HepG2 (cell line): ENCODE data around the gene GGT1. TPM values are rescaled to one million over a fixed set of nuclear protein-coding genes. Genes with fewer than 3 reads are reported as not detected.

Experiments
- ATRX ChIP-seq: sonication (generic); formaldehyde crosslinking; IDR thresholded peaks from 2 replicates; pipeline ENCODE4 v1.4.0; 2020; ENCODE audit warnings: missing genetic modification reagents, borderline replicate concordance
- CBX5 ChIP-seq: sonication (generic); formaldehyde crosslinking; IDR thresholded peaks from 2 replicates; pipeline ENCODE4 v1.4.0; 2020; ENCODE audit warnings: missing genetic modification reagents, borderline replicate concordance
- HOXA3 ChIP-seq: sonication (generic); formaldehyde crosslinking; IDR thresholded peaks from 2 replicates; pipeline ENCODE4 v1.5.0; 2020; ENCODE audit warnings: missing genetic modification reagents
- KLF6 ChIP-seq: IDR thresholded peaks from 2 replicates; pipeline ENCODE4 v1.8.0; 2016; ENCODE audit warnings: missing biosample characterization, missing genetic modification reagents
- MXI1 ChIP-seq: IDR thresholded peaks from 3 replicates; pipeline ENCODE4 v1.6.1; 2012; ENCODE audit warnings: low read depth, low read length, inconsistent platforms, borderline replicate concordance
- PRMT3 ChIP-seq: sonication (generic); formaldehyde crosslinking; IDR thresholded peaks from 2 replicates; pipeline ENCODE4 v1.8.1; 2022; ENCODE audit warnings: low read depth, mild to moderate bottlenecking, moderate library complexity, missing genetic modification reagents, borderline replicate concordance
- SAFB2 ChIP-seq: sonication (generic); formaldehyde crosslinking; IDR thresholded peaks from 2 replicates; pipeline ENCODE4 v1.5.1; 2020; ENCODE audit warnings: missing genetic modification reagents, low read depth, mild to moderate bottlenecking, borderline replicate concordance
- SPEN ChIP-seq: sonication (generic); formaldehyde crosslinking; IDR thresholded peaks from 2 replicates; pipeline ENCODE4 v1.5.1; 2020; ENCODE audit warnings: low read depth, mild to moderate bottlenecking, missing genetic modification reagents
- THYN1 ChIP-seq: sonication (generic); formaldehyde crosslinking; IDR thresholded peaks from 2 replicates; pipeline ENCODE4 v1.8.1; 2023; ENCODE audit warnings: low read depth, mild to moderate bottlenecking, moderate library complexity, missing genetic modification reagents, borderline replicate concordance
- ZBTB20 ChIP-seq: sonication (generic); formaldehyde crosslinking; IDR thresholded peaks from 2 replicates; pipeline ENCODE4 v1.8.1; 2023; ENCODE audit warnings: missing genetic modification reagents, low read depth, mild to moderate bottlenecking, borderline replicate concordance
- ZFP36L1 ChIP-seq: sonication (generic); formaldehyde crosslinking; IDR thresholded peaks from 2 replicates; pipeline ENCODE4 v1.8.0; 2022; ENCODE audit warnings: mild to moderate bottlenecking, missing genetic modification reagents, moderate library complexity
- ZFX ChIP-seq: sonication (generic); formaldehyde crosslinking; IDR thresholded peaks from 2 replicates; pipeline ENCODE4 v1.4.0; 2020; ENCODE audit warnings: mild to moderate bottlenecking, low read depth, missing genetic modification reagents, moderate library complexity
- ZFY ChIP-seq: sonication (generic); formaldehyde crosslinking; IDR thresholded peaks from 2 replicates; pipeline ENCODE4 v1.4.0; 2020; ENCODE audit warnings: missing genetic modification reagents
- ZNF138 ChIP-seq: sonication (generic); formaldehyde crosslinking; IDR thresholded peaks from 2 replicates; pipeline ENCODE4 v1.5.0; 2020; ENCODE audit warnings: mild to moderate bottlenecking, low read depth, missing genetic modification reagents
- ZNF451 ChIP-seq: sonication (generic); formaldehyde crosslinking; IDR thresholded peaks from 2 replicates; pipeline ENCODE4 v1.5.0; 2020; ENCODE audit warnings: mild to moderate bottlenecking, missing genetic modification reagents
- ZNF501 ChIP-seq: sonication (generic); formaldehyde crosslinking; IDR thresholded peaks from 2 replicates; pipeline ENCODE4 v1.5.1; 2020; ENCODE audit warnings: mild to moderate bottlenecking, moderate library complexity, missing genetic modification reagents
- ZNF775 ChIP-seq: sonication (generic); formaldehyde crosslinking; IDR thresholded peaks from 2 replicates; pipeline ENCODE4 v1.4.0; 2020; ENCODE audit warnings: missing genetic modification reagents, mild to moderate bottlenecking, moderate library complexity, borderline replicate concordance
- polyA plus RNA-seq, 8 experiments: library from polyadenylated mRNA; depleted of rRNA in 3 of 8; stranded (reverse) in 7 of 8; unstranded in 1 of 8; fragments of >200 nt; fragmentation: Illumina TruSeq in 4 of 8; extraction: Trizol in 4 of 8; gene quantifications; 2 replicates each; pipeline versions ENCODE4 v1.2.1 to v1.2.3, GENCODE V29; 2011 to 2016; ENCODE audit warnings: low read depth in 4 of 8, missing spikeins in 1 of 8, mixed read lengths in 1 of 8; ENCODE audit not compliant: insufficient read depth in 1 of 8
- total RNA-seq, 5 experiments: library from RNA; depleted of rRNA; stranded (reverse); fragments of >200 nt; fragmentation: Illumina TruSeq; extraction: Trizol; gene quantifications; 2 replicates each; pipeline ENCODE4 v1.2.3, GENCODE V29; 2016; ENCODE audit warnings: low read depth in 1 of 5
- TF ChIP-seq, protein P1 (sequence below): sonication (generic); formaldehyde crosslinking; IDR thresholded peaks from 2 replicates; pipeline ENCODE4 v1.4.0; 2020; ENCODE audit warnings: missing genetic modification reagents
- TF ChIP-seq, protein P2 (sequence below): sonication (generic); formaldehyde crosslinking; IDR thresholded peaks from 2 replicates; pipeline ENCODE4 v1.4.0; 2020; ENCODE audit warnings: mild to moderate bottlenecking, missing genetic modification reagents
- TF ChIP-seq, protein P3 (sequence below): sonication (generic); formaldehyde crosslinking; IDR thresholded peaks from 2 replicates; pipeline ENCODE4 v1.5.0; 2020; ENCODE audit warnings: mild to moderate bottlenecking, missing genetic modification reagents
- TF ChIP-seq, protein P4 (sequence below): sonication (generic); formaldehyde crosslinking; IDR thresholded peaks from 2 replicates; pipeline ENCODE4 v1.5.1; 2020; ENCODE audit warnings: missing genetic modification reagents, mild to moderate bottlenecking, borderline replicate concordance
- TF ChIP-seq, protein P5 (sequence below): IDR thresholded peaks from 2 replicates; pipeline ENCODE4 v1.6.1; 2016; ENCODE audit warnings: low read depth, borderline replicate concordance

The GGT1 gene
- total and polyA plus RNA-seq, 2 of the 13 experiments (the other 11 are each of a cell fraction or from before 2014, with no cell fraction given) = 29.9 to 103 TPM

DNA sequence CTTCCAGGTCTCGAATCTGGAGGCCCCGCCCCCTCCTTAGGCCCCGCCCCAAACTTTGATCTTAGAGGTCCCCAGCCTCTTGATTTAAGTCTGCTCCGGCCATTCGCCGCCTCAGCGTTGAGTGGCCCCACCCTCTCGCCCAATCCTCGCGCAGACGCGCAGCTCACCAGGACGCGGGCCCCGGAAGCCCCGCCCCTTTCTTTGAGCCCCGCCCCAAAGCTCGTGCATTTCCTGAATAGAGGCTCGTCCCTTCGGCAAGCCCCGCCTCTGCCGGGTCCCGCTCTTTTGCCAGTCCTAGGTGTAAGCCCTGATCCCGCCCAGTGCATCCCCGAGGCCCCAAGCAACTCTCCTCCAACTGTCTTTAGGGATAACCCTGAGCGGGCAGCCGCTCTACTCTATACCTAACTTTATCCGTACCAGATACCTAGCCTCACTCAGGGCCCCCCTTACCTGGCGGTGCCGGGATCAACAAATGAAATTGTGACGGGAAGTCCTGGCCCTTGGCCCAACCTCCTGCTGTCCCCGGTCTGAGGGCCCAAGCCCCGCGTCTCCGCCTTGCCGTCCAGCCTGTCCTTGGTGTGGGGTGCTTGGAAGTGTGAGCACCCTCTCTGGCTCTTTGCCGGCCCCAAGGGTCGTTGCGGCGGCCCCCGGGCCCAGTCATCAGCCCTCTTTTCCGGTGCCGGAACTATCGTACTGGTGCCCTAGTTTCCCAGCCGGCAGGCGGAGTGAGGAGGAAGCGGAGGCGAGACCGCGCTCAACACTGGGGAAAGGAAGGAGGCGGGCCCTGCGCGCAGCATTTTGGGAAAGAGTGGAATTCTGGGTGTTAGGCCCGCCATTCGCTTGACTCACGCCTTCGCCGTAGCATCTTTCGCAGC, 47.6 kb upstream of the GGT1 start, which contains the start of gene SNRPD3 (continued):
- TF ChIP-seq, protein P1, sequence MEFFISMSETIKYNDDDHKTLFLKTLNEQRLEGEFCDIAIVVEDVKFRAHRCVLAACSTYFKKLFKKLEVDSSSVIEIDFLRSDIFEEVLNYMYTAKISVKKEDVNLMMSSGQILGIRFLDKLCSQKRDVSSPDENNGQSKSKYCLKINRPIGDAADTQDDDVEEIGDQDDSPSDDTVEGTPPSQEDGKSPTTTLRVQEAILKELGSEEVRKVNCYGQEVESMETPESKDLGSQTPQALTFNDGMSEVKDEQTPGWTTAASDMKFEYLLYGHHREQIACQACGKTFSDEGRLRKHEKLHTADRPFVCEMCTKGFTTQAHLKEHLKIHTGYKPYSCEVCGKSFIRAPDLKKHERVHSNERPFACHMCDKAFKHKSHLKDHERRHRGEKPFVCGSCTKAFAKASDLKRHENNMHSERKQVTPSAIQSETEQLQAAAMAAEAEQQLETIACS = peak; percentile 86
- TF ChIP-seq ZNF775 (CRISPR knock-in tag) (no peak), ZNF138 (CRISPR knock-in tag) (peak; percentile 59; the same call in 1 of the 2 replicates), ZNF501 (peak; percentile 100), ATRX (no peak), PRMT3 (CRISPR knock-in tag) (peak; percentile 36; the same call in 1 of the 2 replicates), KLF6 (CRISPR knock-in tag) (peak; percentile 16; the same call in 1 of the 2 replicates), THYN1 (CRISPR knock-in tag) (no peak), MXI1 (peak; percentile 78; the same call in 2 of the 3 replicates), SPEN (CRISPR knock-in tag) (peak; percentile 98; the same call in 1 of the 2 replicates), CBX5 (CRISPR knock-in tag) (peak; percentile 94), ZBTB20 (CRISPR knock-in tag) (peak; percentile 85; the same call in 1 of the 2 replicates), ZFY (CRISPR knock-in tag) (peak; percentile 98), HOXA3 (CRISPR knock-in tag) (peak; percentile 90; the same call in 1 of the 2 replicates), ZNF451 (CRISPR knock-in tag) (peak; percentile 76; the same call in 1 of the 2 replicates), ZFX (peak; percentile 99), SAFB2 (CRISPR knock-in tag) (peak; percentile 85; the same call in 1 of the 2 replicates), ZFP36L1 (CRISPR knock-in tag) (0 out of 2 replicates have a peak, but pooled peaks have one; percentile 39)
- TF ChIP-seq, protein P2, sequence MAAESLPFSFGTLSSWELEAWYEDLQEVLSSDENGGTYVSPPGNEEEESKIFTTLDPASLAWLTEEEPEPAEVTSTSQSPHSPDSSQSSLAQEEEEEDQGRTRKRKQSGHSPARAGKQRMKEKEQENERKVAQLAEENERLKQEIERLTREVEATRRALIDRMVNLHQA (CRISPR knock-in tag) = no peak
- TF ChIP-seq, protein P3, sequence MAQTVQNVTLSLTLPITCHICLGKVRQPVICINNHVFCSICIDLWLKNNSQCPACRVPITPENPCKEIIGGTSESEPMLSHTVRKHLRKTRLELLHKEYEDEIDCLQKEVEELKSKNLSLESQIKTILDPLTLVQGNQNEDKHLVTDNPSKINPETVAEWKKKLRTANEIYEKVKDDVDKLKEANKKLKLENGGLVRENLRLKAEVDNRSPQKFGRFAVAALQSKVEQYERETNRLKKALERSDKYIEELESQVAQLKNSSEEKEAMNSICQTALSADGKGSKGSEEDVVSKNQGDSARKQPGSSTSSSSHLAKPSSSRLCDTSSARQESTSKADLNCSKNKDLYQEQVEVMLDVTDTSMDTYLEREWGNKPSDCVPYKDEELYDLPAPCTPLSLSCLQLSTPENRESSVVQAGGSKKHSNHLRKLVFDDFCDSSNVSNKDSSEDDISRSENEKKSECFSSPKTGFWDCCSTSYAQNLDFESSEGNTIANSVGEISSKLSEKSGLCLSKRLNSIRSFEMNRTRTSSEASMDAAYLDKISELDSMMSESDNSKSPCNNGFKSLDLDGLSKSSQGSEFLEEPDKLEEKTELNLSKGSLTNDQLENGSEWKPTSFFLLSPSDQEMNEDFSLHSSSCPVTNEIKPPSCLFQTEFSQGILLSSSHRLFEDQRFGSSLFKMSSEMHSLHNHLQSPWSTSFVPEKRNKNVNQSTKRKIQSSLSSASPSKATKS (CRISPR knock-in tag) = 0 out of 2 replicates have a peak, but pooled peaks have one; percentile 67
- TF ChIP-seq, protein P4, sequence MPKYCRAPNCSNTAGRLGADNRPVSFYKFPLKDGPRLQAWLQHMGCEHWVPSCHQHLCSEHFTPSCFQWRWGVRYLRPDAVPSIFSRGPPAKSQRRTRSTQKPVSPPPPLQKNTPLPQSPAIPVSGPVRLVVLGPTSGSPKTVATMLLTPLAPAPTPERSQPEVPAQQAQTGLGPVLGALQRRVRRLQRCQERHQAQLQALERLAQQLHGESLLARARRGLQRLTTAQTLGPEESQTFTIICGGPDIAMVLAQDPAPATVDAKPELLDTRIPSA (CRISPR knock-in tag) = no peak
- TF ChIP-seq, protein P5, sequence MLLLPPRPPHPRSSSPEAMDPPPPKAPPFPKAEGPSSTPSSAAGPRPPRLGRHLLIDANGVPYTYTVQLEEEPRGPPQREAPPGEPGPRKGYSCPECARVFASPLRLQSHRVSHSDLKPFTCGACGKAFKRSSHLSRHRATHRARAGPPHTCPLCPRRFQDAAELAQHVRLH (CRISPR knock-in tag) = peak; percentile 97
